GM19328 (cell line): ENCODE data around the gene CD274.
"Not testable (repeated sequence)": the region's sequence is repeated elsewhere in the genome, so short reads cannot be mapped to it uniquely, and the experiment has no call there.

Source experiments
- ATAC-seq: cut with Tn5 transposase; IDR thresholded peaks from one replicate; pipeline ENCODE4 v1.9.1; 2021; ENCODE audit warnings: mild to moderate bottlenecking, moderate library complexity; ENCODE audit not compliant: unreplicated experiment

The CD274 gene

DNA sequence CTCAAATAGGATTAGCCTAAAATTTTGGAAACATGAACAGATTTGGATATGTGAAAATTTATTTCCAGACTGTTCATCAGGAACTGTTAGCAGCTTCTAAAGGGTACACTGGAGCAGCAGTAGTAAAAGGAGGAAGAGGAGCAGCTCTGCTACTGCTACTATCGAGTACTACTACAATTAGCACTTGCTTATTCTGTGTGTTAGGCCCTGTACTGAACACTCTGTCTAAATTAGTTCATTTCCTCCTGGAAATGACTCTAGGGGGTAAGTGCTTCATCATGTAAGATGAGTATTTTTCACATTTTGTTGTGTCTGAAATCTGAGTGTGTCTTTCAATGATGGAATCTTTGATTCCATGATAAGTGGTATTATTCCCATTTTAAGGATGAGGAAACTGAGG is 9.8 kb downstream of the CD274 start:
- no peak for ATAC-seq

DNA sequence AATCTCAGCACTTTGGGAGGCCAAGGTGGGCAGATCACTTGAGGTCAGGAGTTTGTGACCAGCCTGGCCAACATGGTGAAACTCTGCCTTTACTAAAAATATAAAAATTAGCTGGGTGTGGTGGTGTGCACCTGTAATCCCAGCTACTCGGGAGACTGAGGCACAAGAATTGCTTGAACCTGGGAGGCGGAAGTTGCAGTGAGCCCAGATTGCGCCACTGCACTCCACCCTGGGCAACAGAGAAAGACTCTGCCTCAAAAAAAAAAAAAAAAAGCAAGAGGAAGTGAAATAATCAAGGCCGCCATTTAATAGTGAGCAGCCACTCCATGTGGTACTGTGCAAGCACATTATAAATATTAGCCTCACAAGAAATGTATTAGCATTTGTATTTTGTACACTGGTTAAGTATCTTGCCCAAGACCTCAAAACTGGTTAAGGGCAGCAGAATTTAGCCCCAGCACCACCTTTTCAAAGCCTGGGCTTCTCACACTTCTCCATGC is 14.5 kb downstream of the CD274 start:
- not testable (repeated sequence) for ATAC-seq

DNA sequence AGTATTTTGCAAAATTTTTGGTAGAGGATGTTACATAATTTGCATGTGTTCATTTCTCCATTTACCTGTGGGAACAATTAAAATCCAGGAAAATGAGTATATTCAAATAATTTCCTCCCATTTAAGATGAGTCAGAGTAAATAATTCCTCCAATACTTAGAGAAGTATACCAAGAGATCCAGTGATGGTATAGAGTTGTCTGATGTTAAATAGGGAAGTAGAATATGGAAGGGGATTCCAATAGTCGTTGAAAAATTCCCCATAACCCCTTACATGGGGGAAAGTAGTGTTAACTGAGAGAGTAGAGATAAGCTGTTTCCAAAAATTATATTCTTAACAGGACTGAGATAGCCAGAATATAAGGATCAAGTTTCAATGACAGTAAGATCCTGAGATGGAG is 15.7 kb downstream of the CD274 start:
- ATAC-seq = no peak

DNA sequence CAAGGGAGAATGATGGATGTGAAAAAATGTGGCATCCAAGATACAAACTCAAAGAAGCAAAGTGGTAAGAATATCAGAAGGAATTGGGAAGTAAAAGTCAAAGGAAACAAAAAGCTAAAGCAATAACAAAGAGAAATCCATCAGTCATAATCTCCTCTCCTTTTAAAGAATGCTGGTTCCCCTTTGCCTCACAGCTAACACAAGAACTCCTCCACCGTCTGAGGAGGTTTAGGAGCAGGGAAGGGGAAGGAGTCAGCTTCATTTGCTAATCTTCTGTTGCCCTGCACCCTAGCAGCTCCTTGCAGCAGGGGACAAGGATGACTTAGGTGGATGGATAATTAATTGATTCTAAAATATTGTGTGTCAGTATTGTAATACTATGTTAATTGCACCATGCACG is 16.4 kb downstream of the CD274 start:
- ATAC-seq = no peak

DNA sequence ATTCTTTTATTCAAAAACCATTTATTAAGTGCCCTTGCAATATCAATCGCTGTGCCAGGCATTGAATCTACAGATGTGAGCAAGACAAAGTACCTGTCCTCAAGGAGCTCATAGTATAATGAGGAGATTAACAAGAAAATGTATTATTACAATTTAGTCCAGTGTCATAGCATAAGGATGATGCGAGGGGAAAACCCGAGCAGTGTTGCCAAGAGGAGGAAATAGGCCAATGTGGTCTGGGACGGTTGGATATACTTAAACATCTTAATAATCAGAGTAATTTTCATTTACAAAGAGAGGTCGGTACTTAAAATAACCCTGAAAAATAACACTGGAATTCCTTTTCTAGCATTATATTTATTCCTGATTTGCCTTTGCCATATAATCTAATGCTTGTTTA is 18.5 kb downstream of the CD274 start:
- no peak for ATAC-seq

DNA sequence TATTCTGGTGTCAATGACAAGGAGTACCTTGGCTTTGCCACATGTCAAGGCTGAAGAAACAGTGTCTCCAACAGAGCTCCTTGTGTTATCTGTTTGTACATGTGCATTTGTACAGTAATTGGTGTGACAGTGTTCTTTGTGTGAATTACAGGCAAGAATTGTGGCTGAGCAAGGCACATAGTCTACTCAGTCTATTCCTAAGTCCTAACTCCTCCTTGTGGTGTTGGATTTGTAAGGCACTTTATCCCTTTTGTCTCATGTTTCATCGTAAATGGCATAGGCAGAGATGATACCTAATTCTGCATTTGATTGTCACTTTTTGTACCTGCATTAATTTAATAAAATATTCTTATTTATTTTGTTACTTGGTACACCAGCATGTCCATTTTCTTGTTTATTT is 19.8 kb downstream of the CD274 start:
- no peak for ATAC-seq

DNA sequence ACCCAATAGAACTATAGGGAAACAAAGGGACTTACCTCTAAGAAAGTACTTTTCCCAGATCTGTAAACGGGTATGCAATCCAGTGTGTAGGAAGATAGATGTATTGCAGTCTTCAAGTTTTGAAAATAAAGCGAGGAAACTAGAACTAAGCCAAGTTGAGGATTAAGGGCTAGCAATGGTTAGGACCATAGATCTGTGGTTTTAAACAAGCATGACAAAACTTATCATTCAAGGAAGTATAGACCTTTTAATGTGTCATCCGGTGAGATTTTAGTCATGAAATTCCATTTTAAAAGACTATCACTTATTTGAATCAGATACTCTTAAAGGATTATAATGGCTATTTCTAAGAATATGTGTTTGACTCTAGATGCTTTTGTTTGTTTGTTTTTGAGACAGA is 20.5 kb downstream of the CD274 start:
- no peak for ATAC-seq

DNA sequence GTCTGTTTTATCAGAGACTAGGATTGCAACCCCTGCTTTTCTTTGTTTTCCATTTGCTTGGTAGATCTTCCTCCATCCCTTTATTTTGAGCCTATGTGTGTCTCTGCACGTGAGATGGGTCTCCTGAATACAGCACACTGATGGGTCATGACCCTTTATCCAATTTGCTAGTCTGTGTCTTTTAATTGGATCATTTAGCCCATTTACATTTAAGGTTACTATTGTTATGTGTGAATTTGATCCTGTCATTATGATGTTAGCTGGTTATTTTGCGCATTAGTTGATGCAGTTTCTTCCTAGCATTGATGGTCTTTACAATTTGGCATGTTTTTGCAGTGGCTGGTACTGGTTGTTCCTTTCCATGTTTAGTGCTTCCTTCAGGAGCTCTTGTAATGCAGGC is 25.3 kb downstream of the CD274 start:
- ATAC-seq = not testable (repeated sequence)

DNA sequence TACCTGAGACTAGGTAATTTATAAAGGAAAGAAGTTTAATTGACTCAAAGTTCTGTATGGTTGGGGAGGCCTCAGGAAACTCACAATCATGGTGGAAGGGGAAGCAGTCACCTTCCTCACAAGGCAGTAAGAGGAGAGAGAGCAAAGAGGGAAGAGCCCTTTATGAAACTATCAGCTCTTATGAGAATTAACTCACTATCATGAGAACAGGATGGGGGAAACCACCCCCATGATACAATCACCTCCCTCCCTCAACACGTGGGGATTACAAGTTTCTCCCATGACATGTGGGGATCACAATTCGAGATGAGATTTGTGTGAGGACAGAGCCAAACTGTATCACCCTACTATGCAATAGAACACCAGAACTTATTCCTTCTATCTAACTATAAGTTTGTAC is 27.9 kb downstream of the CD274 start:
- no peak for ATAC-seq

DNA sequence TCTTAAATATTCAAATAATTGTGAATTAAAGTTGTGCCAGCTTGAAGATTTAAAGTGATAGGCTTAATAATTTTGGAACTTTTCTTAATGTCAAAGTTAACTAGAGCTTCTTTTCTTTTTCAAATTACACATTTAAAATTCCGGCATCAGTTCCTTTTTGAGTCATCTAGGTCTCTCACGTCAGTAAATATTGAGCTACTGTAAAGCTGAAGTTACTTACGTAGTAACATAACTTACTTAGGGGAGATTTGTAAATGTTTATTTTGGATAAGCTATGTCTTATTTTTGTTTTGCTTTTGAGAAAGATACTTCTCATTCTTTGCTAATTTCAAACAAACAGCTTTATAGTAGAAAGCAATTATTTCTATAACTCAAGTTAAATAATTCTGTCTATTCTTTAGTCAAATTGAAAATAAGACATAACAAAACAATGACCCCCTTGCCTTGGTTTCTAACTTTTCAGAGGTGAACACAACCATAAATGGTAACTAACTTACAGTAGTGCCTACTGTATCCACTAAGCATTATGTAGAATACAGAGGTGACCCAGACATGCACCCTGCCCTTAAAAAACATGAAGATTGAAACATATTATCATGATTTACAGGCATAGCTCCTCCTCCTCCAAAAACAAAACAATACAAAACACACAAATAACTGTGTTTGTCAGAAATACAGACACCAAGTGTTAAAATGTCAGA is 29.8 kb downstream of the CD274 start:
- no peak for ATAC-seq

DNA sequence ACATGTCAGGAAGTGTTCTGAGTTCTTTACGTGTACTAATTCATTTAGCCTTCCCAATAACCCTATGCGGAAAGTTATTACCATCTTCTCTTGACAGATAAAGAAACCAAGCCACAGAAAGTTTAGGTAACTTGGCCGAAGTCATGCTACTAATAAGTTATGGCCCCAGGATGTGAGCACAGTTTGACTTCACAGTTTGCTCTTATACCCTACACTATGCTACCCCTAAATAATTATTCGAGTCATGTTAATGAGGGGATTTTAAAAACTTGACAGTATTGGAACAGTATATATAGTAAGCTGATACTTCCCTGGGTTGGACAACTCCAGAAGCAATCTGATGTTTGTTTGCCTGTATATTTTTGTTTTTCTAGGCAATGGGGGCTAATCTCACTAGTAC is 30.6 kb downstream of the CD274 start:
- ATAC-seq = no peak

DNA sequence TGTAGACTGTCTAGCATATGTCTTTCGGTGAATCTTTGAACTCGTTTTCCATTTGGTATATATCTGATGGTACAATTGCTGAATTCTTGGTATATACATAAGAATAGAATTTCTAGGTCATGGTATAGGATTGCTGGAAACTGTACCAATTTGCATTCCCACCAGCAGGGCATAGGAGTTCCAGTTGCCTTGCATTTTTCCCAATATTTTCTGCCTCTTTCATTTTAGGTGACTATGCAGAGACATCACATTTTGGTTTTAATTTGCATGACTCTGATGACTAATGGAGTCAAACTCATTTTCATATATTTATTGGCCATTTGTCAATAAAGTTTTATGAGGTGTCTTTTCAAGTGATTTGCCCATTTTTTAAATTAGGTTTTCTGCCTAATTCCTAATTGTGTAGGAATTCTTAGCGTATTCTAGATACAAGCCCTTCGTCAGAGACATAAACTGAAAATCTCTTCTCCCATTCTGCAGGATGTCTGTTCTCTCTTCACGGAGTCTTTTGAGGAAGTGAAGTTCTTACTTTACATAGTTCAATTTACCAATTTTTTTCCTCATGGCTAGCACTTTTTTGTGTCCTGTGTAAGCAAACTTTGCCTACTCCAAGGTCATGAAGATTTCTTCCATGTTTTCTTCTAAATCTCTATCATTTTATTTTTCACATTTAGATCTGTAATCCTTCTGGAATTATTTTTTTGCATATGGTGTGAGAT is 31.1 kb downstream of the CD274 start:
- no peak for ATAC-seq

DNA sequence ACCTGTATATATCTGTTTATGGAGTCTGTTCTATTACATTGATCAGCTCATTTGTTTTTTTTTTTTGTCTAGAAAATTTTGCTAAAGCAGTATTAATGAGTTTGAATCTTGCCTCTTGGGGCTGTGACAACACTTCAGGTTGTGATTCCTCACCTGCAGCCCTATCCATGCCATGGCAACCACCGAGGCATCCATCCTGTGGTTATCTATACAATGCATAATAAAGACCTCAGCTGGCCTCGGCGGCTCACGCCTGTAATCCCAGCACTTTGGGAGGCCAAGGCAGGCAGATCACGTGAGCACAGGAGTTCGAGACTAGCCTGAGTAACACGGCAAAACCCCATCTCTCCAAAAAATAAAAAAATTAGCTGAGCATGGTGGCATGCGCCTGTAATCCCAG is 31.9 kb downstream of the CD274 start:
- no peak for ATAC-seq

DNA sequence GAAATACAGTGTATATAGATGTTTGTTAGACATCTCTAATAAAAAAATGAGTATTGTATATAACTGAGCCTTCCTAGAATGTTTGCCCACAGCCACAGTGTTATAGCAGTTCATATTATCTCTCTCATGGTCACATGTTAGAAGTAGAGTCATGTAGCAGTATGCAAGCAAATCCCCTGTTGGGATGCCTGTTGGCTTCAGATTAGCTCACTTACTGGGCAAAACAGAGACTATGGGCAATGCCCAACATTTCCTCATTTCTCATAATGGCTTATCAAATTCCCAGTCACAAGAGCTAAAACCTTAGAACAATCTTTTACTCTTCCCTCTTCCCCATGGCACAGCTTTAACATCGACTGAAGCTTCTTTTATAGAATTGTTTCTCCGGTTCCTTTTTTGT is 33.0 kb downstream of the CD274 start:
- no peak for ATAC-seq

DNA sequence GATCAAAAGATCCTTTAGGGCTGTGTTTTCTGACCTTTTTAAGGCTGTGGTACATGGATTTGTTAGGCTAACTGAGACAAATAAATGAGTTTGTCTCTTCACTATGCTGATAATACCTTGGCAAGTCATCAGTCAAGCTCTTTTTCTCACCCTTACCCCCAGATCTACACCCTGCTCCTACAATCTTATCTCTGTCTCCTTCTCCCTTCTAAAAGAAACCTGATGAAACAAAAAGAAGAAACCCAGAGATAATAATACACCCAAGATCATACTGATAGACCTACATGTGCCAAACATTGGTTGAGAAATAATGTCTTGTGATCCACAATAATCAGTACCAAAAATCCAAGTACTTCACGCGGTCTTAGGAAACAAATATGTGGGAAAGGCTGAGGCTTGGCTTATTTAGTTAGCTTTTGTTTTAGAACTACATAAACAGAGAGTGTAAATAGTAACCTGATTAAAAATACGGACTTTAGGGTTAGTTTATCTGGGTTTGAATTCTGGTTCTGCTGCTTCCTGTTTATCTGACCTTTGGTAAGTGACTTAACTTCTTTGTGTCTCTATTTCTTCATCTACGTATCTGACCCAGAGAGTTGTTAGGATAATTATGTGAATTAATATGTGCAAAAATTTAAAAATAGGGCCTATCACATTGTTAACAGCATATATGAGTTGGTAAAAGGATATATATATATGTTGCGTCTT is 35.2 kb downstream of the CD274 start:
- ATAC-seq = no peak

DNA sequence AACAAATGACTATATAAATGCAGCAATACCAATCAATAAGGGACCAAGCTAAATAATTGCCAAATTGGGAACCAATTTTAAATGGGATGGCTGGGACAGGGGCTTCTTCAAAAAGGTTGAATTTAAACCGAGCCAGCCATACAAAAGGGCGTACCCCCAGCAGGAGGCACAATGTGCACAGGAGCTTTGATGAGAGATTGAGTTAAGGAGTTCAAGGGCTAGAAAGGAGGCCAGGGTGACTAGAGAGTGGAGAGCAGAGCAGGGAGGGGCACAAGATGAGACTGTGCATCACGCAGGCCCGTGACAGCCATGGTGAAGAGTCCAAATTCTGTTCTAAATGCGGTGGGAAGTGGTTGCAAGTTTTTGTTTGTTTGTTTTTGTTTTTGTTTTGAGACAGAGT is 36.6 kb downstream of the CD274 start:
- ATAC-seq = no peak

DNA sequence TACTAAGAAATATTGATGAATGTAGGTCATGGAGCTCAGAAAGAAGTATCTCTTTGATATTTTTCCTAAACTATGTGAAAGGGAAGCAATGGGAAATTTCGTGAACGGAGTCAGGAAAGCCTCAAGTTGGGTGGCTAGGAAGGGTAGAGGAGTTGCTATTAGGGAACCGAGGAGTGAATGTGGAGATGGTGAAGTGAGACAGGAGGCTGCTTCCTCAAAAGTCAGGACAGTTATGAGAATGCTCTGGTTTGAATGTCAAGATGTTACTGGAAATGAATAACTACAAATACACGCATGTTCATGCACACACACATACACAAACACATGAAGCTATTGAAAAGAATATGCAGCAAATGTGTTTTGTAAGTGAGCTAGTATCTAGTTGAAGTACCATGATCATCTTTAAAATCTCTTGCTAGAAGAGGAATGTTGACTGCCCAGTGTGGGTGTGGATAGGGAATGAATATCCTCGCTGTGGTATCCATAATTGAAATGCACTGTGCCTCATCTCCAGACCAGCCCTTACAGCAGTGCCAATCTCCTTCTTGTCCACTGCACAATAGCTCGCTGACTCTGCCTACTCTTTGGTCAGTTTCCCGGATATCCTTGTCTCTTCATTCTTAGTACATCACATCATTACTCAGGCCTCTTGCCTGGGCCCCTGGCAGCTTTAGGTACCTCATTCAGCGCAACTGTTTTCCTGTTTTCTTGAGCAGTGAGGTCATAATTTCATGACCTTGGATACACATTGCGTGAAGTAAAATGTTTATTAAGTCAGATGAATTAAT is 38.1 kb downstream of the CD274 start:
- no peak for ATAC-seq

DNA sequence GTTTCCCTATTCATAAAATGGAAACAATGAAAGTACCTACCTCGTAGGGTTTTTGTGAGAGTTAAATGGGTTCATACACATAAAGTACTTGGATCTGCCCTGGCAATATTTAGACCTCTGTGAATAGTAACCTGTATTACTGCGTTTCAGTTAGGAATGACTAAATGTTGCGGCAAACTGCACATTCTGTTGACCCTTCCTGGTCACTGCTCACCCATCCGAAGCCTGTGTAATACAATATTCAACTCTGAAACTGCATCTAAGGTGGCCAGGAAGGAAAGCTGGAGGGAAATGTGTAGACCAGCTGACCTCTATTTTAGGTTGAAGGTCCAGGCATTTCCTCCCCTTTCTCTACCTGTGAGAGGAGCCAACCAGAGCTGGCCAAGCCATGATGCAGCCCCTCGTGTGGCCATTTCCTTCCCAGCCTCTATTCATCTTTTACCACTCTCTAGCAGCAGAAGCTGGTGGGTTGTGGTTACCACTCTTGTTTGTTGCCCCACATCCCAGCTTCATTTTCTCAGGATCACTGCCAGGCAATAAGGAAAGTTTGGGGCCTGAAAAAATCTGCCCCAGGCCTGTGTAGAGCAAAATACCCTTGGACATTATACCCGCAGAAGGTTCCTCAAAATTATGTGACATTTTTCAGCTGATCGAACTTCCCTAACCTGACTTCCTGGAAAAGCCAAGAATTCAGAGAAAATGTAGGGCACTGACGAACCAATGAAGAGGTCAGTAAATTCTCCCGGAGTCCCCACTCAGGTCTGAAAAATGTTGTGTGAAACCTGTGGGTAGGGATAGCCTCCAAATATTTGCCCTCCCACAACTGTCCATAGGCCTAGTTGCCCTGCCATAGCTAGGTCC is 39.5 kb downstream of the CD274 start:
- no peak for ATAC-seq

DNA sequence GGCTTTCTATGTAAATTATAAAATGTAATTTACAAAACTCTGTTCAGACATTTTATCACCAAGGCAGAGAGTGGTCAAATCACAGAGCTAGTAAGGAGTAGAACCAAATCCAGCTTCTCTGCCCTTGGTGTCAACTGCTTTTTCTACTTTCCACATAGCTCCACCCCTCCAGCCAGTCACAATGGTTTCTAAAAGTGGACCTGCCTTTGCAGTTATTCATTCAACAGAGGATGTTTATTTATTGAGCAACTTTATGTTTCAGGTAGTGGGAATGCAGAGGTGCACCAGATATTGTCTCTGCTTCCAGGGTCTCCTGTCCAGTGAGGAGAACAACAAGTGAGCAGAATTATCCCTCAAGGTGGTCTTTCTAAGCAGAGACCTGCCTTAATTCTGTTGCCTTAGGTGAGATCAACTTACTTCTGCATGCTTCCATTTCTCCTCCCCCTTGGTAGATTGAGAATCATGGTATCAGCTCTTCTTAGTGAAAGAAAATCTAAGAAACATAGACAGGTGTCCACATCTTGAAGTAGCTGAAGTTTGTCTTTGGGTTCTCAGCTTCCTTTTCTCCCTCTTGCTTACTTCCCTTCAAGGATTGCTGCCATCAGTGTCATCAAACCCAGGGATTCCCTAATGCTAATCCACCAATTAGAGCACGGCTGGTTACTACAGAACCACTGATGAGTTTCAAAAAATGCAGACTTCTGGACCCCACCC is 42.8 kb downstream of the CD274 start:
- ATAC-seq = no peak
